ENCODE results near the gene MRE11.
"Not testable (repeated sequence)": the region's sequence is repeated elsewhere in the genome, so short reads cannot be mapped to it uniquely, and the experiment has no call there.

The MRE11 gene

DNA sequence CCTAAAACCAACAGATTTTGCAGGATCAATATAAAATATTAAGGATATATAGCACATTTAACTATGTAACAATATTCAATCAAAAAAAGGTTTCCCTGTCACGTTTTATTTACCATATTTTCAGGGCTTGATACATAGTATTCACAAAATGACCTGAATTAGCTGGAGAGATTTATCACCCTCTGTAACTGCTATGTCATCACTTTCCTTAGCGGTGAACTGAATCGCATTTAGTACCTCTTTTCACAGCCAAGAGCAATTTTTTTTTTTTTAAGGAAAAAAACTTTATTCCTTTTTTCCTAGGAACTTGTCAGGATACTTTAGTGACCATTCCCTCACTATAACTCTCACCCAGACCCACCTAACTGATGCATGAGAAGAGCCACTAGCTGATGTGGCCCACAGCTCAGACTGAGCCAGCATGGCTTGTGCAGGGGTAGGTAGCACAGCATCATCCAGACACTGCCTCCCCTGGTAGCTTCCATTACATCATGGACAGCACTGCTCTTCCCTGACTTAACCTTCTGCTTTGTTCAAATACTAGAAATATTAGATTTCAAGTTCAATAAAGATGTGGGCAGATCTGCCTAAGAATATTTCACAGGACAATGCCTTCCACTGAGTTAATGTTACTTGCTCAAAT is 75.4 kb downstream of the MRE11 start:
- DNase-seq = peak; percentile 36

DNA sequence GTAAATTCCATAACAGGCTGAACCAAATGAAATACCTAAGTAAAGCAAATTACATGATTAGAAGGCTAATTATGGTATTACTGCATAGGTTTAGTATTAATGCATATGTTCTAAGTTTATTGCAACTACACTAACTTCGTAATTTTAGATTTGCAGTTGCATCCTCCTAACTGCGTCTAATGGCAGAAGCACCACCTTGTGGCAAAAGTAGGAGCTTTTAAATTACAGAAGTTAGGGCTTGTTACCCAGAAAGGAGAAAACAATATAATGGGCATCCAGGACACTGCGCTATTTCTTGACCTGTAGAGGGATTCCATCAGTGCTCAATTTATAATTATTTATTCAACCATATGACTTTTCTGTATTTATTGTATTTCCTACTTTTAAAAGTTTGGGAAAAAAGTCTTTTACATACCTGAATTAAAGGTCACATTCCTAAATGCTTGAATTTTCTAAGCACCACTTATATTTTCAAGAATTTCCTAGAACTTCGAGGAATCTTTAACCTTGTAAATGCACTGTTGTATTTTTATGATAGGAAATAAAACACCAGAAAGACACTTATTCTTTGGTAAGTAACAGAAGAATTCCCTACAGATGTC is 76.2 kb downstream of the MRE11 start:
- peak; percentile 64 for DNase-seq

GRCh38 chr11:94405062-94405833 is 88.4 kb downstream of the MRE11 start:
- no peak for DNase-seq

- no peak for DNase-seq
Observed at GRCh38 chr11:94402355-94402754, 91.3 kb downstream of the MRE11 start.

DNA sequence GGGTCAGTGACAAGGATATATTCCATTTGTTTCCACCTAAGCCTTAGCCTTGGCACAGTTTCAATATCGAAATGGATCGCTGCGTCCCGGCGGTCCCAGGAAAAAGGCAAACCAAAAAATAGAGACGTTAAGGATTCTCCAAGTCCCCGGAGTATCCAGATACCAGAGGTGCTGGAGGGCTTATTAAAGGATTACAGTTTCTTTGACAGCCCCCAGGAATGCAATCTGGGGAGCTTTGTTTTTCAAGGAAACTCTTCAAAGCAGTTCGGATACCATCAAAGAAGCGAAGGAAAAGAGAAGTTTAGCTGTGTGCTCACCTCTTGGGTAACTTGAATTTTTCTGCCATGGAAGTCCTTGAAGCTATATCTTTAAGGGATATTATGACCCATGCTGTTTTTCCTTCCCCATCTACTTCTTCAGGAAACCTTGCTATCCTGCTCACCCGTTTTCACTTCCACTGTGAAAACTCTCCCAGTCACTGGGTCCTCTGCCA is 91.8 kb downstream of the MRE11 start:
- no peak for DNase-seq

GRCh38 chr11:94400839-94401772 is 92.5 kb downstream of the MRE11 start, which contains the start of gene GPR83:
GPR83 (minus strand) TSS chr11:94401419; CDS start chr11:94401247, 172 bp downstream.
- peak; percentile 63 for DNase-seq

DNA sequence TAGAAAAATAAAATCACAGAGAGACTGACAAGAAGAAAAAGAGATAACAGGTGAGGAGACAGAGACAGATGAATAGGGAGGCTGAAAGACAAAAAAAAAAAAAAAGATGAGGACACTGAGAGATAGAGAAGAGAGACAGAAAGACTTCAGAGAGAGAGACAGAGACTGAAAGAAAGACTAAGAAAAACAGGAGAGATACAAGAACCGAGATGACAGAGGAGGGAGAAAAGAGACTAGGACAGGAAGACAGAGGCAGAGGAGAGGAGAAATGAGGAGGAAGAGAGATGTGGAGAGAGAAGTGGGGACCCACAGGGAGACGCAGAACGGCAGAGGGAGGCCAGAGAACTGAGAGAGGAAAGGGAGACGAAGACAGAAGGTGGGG is 93.2 kb downstream of the MRE11 start:
- no peak for DNase-seq

DNA sequence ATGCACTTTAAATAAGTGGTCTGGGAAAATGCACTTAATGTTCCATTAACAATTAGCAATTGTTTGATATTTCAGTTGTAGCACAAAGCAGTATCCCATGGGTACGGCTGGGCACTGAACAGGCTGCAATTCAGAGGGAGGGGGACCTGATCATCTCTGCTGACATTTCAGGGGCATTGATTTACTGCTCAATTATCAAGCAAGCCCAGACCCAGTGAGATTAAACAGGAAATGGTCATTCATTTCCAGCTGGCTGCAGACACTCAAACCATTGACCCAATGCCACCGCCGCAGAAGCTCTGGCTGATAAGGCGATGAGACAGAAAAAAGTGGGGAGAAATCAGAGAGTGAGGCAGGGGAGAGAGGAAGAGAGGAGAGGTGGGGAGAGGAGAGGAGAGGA is 93.6 kb downstream of the MRE11 start:
- no peak for DNase-seq

DNA sequence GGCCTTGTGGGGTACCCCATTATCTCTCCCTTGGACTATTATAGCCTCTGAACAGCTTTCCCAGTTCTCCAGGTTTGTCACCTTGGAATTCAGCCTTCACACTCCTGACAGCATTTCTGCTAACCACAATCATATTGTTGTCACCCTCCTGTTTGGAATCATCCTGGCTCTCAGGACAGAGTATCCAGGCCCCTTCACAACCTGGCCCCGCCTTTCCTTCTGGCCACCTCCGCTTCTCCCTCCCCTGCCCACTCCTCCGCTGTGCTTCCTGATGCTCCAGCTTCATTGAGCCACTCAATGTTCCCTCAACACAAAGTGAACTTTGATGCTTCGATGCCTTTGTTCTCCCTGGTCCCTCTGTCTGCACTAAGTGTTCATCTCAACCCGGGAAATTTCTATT is 95.5 kb downstream of the MRE11 start:
- no peak for DNase-seq

DNA sequence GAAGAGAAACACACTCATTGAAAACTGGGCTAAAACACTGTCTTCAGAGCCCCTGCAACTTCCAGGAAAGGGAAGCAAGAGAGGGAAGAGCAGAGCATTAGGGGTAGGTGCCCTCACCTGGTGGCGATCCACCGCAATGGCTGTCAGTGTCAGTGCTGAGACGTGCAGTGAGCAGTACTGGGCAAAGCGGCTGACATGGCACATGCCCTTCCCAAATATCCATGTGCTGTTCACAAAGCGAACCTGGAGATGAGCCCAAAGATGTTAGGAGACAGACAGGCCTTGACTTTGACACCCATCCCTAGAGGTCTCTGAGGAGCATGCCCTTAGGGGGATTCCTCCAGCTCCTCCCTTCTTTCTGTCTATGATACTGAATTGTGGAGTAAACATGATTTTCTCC is 97.4 kb downstream of the MRE11 start:
- no peak for DNase-seq

DNA sequence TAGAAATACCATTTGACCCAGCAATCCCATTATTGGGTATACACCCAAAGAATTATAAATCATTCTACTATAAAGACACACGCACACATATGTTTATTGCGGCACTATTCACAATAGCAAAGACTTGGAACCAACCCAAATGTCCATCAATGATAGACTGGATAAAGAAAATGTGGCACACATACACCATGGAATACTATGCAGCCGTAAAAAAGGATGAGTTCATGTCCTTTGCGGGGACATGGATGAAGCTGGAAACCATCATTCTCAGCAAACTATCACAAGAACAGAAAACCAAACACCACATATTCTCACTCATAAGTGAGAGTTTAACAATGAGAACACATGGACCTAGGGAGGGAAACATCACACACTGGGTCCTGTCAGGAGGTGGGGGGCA is 101.7 kb downstream of the MRE11 start:
- DNase-seq = not testable (repeated sequence)

DNA sequence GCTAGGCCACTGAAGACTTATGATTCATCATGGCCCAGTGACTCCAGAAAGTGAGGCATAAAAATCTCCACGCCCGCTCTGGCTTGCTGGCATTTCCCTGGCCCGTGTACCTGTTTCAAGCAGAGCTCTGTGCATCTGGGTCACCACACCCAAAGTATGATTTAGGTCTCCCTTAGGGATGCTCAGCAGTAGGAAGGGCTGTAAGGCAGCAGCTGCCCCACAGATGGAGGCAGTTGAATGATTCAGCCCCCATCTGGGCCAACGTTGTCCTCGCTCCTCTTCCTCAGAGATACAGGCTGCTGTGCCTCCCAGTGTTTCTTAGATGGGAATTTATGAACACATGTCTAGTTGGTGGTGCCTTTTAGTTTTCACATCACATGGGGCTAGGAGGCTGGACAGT is 114.0 kb downstream of the MRE11 start:
- no peak for DNase-seq

DNA sequence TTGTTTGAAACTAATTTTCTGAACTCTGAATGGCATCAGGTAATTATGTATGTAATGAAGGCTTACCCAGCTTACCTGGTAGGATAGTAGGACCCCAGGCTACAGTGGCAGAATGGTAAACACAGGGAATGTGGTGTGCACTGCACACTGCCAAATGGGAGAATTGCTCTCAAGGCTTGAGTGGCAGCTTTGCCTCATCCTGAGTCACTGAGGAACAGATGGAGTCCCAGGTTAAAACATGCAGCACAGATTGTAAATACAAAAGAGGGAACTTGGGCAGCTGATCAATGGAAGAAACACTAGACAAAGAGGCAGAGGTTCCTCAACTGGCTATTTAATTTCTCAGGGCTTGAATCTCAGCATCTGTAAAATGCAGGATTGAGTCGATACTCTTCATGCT is 116.8 kb downstream of the MRE11 start:
- DNase-seq = peak; percentile 21

DNA sequence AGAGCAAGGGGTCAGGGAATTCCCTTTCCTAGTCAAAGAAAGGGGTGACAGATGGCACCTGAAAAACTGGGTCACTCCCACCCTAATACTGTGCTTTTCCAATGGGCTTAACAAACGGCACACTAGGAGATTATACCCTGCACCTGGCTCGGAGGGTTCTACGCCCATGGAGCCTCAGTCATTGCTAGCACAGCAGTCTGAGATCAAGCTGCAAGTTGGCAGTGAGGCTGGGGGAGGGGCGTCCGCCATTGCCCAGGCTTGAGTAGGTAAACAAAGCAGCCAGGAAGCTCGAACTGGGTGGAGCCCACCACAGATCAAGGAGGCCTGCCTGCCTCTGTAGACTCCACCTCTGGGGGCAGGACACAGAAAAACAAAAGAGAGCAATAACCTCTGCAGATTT is 123.1 kb downstream of the MRE11 start:
- DNase-seq = not testable (repeated sequence)

All from DMS53 (cell line).